Measurements from ENCODE around the gene CNTNAP5.

The CNTNAP5 gene

DNA sequence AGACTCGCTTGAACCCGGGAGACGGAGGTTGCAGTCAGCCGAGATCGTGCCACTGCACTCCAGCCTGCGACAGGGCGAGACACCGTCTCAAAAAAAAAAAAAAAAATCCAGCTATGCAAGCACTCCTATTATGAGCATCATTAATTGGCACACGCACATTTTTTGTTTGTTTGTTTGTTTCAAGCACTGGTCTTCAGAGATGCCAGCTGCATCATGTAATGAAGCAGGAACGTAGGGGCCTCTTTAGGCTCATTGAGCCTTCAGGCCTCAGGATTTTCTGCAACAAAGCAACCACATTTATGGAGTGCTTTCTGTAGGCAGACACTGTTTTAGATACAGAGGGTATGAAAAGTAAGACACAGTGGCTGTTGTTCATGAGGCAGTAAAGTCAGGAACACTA is 585.8 kb downstream of the CNTNAP5 start:
- no peak for DNase-seq (ENCODE audit: low read depth in 2 of 2)

DNA sequence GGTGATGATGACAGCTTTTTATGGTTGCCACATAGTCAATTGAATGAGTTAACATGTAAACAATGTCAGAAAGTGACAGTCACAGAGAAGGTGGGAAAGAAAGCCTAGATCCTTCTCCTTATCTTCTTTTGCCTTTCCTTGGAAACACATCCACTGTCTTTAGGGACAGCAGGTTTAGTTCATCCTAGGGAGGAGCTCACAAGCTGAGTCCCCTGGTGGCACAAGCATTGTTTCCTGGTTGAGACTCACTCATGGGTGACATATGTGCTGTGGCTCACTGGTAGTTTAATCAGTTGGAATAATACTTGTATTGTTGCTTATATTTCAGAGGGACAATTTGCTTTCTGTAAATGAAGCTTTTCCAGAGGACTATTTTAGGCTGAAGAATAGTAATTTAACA is 598.5 kb downstream of the CNTNAP5 start:
- DNase-seq (ENCODE audit: low read depth in 2 of 2) = no peak

DNA sequence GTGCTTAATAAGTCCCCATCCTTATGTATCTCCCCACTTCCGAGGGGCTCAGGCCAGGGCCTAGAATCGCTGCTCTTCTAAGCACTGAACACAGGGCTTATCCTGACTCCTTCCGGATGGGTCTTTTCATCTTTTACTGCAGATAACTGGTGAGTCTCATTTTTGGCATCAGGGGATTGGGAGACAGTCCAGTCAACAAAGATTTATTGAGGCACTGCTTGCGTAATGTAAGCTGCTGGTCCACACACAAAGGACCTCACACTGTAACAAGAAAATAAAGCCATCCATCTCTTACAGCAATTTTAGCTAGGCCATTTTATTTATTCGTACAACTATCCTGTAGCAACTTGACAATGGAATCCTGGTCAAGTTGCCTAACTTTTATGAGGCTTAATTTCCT is 600.5 kb downstream of the CNTNAP5 start:
- no peak for DNase-seq (ENCODE audit: low read depth in 2 of 2)

DNA sequence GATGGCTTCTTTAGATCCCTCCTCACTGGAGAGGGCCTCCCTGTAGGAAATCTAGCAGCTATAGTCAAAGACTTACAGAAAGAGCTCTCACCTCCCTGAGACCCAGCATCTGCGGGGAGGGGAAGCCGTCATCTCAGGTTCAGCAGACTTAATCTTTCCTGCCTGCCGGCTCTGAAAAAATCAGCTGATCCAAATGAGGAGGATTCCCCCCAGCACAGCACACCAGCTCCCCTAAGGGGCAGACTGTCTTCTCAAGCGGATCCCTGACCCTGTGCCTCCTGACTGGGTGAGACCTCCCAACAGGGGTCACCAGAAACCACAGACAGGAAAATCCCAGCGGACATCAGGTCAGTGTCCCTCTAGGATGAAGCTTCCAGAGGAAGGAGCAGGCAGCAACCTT is 601.9 kb downstream of the CNTNAP5 start:
- no peak for DNase-seq (ENCODE audit: low read depth in 2 of 2)

DNA sequence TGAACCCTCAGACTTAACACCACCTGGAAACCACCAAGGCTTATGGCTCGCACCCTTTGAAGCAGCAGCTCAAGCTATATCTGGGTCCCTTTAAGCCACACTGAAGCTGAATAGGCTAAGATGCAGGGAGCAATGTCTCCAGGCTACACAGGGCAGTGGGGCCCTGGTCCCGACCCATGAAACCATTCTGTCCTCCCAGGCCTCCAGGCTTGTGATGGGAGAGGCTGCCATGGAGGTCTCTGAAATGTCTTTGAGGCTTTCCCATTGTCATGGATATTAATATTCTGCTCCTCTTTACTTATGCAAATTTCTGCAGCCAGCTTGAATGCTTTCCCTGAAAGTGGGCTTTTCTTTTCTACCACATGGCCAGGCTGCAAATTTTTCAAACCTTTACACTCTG is 608.7 kb downstream of the CNTNAP5 start:
- DNase-seq (ENCODE audit: low read depth in 2 of 2) = no peak

DNA sequence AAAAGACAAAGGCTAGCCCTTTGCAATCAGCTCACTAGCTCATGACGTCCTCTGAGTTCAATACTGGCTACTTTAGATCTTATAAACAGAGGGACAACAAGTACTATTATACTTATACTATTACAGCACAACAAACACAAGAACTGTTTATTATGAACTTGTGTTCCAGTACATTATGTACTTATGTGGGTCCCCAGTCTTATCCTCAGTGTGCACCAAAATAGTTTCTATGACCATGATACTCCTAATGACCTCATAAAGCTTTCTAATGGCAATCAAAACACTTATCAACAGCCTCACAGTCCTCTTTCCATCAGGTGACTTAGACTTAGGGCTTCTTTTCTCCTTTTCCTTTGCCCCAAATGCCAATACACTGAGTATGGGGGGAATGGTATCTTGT is 614.4 kb downstream of the CNTNAP5 start:
- DNase-seq (ENCODE audit: low read depth in 2 of 2) = no peak

DNA sequence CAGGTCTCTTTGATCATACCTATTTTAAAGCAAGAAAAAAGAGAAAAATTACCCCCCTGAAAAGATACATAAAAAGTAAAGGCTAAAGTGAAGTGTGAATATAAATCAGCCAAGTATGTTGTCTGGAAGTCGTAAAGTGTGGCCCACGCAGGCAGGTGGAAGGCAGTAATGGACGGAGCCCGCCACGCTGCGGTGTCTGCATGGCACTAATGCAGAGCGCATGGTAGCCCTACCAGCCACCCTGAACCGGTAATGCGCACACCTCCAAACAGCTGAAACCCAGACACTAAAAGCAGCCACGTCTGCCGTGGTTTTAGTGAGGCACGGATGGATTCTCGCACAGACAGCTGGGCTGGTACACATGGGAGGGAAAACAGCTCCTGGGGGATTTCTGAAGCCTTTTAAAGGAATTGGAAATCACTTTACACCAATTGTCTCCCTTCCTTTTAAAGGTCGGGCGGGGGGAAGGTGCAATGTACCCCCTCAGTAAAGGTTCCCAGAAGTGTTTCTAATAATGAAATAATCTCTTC is 615.2 kb downstream of the CNTNAP5 start:
- no peak for DNase-seq (ENCODE audit: low read depth in 2 of 2)

DNA sequence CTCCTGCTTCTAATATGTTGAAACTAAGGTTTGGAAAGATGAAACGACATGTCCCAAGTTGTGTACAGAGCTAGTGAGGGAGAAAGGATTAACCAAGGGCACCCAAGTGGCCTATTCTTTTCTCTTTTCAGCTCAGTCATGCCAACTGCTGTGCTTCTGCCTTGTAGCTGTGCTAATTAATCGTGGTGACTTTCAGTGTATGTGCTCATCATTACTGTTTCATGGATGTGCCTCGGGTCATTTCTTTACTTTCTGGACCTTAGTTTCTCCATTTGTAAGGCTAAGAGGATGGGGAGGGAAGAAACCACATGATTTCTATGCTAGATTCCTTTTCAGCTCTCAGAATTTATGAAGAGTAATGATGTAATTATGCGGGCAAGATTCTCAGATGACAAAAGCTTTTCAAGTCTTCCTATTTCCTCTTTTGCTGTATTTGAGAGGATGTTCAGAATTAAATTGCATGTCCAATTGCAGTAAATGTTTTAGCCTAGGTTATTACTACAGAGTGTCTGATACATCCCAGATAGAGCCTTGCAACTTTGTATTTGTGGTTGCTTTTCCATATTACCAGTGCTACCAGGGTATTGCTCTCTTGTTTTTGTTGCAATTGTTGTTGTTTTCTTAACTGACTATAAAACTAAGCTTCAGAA is 621.2 kb downstream of the CNTNAP5 start:
- no peak for DNase-seq (ENCODE audit: low read depth in 2 of 2)

DNA sequence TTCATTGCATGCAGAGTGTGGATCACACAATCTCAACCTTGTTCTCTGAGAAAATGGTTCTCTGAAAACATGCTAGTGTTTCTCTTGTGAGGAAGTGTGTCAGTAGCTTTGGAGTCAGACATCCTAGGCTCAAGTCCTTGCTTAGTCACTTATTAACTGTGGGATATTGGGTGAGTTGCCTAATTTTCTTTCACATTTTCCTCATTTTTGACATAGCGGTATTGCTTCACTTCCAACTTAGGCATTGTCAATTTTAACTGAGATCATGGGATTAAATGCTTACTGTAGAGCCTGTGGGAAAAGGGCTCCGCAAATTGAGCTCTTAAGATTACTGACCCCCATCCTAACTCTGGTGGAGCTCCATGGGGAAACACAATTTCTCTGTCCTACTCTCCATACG is 622.2 kb downstream of the CNTNAP5 start:
- no peak for DNase-seq (ENCODE audit: low read depth in 2 of 2)

DNA sequence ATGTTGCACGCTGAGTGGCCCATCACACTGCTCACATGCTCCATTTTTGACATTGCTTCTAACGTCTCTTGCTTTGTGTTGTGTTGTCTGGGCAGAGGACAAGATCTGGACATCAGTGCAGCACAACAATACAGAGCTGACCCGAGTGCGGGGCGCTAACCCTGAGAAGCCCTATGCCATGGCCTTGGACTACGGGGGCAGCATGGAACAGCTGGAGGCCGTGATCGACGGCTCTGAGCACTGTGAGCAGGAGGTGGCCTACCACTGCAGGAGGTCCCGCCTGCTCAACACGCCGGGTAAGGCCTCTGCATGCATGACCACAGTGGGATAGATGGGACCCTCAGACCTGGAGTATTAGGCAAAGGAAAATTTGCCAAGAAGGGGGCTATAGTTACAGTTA is 622.6 kb downstream of the CNTNAP5 start:
- no peak for DNase-seq (ENCODE audit: low read depth in 2 of 2)

DNA sequence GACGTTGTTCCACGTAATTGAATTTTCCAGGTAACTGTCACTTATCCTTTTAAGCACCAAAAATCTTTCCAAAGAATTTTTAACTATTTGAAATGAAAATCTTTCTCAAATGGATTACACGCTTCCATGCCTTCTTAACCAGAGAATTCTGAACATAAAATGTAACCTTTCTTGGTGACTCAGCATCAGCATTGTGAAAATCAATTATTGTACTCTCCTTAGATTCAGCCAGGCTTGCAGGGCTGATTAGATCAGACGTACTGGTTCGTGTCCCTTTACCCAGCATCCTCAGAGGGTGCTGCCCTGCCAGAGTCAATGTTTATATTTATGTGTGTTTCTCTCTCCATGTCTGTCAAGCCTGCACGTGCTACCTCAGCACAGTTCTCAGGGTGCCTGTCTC is 623.9 kb downstream of the CNTNAP5 start:
- DNase-seq (ENCODE audit: low read depth in 2 of 2) = no peak

DNA sequence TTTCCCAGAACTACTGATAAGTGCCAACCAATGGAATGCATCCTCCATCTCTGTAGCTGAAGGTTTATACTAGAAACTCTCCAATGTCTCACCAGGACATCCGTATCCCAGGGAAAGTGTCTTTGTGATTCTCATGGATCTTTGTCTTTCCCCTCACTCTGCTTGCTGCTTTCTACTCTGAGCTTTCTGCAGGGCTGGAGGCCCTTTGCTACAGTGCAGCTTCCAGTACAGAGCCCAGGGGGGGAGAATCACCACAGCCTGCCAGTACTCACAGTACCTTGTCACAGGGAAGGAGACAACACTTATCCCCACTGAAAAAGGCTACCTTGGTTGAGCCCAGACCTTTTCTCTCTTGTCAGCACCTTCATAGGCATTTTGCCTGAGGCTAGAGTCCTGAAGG is 627.0 kb downstream of the CNTNAP5 start:
- DNase-seq (ENCODE audit: low read depth in 2 of 2) = no peak

DNA sequence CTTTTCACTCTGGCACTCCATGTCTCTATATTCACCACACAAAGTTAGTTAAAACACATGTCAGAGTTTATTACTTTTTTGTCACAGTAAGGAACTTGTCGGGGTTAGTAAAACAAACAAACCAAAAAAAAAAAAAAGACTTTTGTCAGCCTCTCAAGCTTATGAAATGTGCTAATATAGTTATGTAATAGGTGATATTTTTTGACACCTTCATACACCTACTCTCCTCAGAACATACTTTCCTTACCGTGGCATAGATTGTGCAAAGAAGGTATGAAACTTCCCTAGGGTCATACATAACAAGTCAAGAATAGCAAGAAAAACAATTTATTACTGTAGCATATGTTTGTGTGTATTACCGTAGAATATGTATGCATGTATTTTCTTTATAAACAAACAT is 633.3 kb downstream of the CNTNAP5 start:
- DNase-seq (ENCODE audit: low read depth in 2 of 2) = no peak

DNA sequence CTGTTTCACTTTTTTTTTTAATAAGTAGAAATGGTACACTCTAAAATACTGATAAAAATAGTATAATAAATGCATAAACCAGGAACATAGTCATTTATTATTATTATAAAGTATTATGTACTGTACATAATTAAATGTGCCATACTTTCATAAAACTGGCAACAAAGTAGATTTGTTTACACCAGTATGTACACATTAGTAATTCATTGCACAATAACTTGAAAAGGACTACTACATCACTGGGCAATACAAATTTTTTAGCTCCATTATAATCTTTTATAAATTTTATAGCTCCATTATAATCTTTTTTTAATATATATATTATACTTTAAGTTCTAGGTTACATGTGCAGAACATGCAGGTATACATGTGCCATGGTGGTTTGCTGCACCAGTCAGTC is 636.5 kb downstream of the CNTNAP5 start:
- DNase-seq (ENCODE audit: low read depth in 2 of 2) = no peak

DNA sequence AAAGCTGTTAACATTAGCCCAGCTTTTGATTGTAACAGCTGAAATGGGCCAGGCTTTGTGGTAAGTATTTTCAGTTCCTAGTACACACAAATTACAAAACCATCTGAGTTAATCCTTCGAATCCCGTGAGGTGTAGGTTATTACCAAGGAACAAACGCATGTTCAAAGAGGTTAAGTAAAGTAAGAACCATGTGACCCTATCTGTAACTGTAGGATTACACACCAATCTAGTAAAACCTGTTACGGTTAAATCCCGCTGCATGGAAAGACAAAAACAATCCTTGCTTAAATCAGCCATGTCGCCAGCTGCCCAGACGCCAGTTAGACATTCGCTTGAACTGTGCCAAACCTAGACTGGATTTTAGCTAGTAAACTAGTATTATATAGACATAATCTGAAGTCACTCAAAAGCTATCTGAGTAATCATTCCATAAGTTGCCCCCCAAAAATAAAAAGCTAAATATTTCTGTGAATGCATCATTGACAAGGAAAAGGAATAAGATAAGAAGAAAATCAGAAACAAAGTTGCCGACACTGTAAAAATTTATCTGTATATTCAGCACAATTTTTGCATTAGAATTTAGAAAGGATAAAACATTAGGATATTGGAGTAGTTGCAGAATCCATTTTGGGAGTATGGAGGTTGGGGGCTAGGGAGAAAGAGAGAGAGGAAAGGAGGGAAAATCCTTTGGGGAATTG is 638.0 kb downstream of the CNTNAP5 start:
- no peak for DNase-seq (ENCODE audit: low read depth in 2 of 2)

DNA sequence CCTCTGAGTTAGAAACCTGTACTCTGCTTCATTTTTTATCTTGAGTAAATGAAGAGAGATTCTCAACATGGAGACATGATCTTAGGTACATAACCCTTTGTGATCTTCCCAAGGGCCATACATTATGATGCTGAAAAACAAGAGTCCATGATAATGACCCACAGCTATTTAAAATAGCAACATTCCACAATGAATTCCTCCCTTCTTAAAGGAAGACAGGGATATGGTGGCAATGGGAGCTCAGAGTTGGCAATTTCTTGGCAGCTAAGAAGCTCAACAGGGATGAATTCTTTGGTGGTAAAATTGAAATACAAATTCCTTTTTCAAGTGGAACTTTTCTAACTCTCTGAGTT is 638.5 kb downstream of the CNTNAP5 start:
- DNase-seq (ENCODE audit: low read depth in 2 of 2) = no peak

DNA sequence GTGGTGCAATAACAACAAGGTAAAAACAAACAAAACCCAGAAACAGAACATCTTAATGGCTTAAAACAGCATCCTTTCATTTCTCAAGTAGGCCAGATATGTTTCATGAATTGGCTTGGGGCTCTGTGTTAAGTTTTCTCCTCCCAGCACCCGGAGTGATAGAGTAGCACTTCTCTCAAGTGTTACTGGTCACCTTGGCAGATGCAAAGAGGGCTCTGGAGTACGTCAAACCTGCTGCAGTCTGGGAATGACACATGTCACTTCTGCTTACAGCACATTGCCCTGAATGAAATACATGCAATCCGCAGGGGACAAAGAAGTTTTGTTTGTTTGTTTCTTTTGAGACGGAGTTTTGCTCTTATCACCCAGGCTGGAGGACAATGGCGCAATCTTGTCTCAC is 639.3 kb downstream of the CNTNAP5 start:
- DNase-seq (ENCODE audit: low read depth in 2 of 2) = no peak

DNA sequence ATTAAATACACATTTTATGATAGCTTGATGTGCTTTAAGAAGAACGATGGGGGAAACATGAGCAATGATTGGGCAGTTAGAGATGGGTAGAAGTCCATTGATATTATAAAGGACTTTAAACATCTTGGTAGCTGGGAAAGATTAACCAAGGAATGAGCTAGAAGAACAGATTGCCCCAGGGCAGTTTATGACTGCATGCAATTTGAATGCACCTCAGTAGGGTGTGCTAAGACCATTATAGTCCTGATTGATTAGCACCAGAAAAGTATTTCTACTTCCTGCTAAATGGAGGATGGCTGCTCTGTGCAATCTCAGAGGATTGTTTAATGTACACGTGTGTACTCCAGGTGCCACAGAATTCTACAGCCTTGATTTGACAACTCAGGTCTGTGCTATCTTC is 641.9 kb downstream of the CNTNAP5 start:
- no peak for DNase-seq (ENCODE audit: low read depth in 2 of 2)

DNA sequence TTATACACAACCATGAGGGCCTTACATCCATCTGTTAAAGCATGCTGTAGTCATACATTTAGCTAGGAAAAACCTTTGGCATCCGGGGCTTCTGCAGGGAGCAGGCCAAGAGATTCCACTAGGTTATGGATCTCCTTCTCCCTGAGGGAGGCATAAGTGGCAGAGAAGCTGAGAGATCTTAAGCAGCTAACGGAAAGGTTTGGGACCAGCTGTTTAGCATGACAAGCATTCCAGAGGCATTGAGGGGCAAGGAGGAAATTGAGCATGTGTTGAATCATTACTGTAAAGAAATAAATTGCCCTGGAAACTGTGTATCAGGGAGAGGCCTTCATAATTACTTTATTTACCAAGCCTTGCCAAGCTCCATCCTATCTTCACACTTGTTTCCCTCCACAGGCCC is 643.1 kb downstream of the CNTNAP5 start:
- no peak for DNase-seq (ENCODE audit: low read depth in 2 of 2)

DNA sequence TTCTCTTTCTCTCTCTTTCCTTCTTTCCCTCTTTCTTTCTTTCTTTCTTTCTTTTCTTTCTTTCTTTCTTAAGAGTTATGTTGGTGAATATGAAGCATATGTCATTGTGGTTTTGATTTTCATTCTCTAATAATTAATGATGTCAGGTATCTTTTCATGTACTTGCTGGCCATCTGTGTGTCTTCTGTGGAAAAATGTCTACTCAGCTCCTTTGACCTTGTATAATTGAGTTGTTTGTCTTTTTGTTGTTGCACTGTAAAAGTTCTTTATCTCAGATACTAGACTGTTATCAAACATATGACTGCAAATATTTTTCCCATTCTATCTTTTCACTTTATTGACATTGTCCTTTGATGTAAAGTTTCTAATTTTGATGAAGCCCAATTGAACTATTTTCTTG is 645.1 kb downstream of the CNTNAP5 start:
- DNase-seq (ENCODE audit: low read depth in 2 of 2) = no peak

DNA sequence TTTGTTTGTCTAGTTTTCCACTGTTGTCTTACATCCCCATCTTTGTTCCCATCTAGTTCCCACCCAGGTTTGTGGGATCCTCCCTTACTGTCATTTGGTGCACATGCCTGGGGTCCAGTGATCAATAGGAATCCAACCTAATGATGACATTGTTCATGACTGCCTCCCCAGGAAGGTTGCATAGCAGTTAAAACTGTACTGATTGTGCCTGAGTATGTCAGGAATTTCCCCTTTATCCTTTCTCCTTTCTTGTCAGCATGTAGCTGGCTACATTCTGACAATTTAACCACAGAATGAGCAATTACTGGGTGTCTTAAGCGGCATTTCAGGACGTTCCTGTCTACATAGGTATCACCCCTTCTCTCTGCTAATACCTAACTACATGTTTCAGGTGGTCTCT is 653.0 kb downstream of the CNTNAP5 start:
- no peak for DNase-seq (ENCODE audit: low read depth in 2 of 2)

DNA sequence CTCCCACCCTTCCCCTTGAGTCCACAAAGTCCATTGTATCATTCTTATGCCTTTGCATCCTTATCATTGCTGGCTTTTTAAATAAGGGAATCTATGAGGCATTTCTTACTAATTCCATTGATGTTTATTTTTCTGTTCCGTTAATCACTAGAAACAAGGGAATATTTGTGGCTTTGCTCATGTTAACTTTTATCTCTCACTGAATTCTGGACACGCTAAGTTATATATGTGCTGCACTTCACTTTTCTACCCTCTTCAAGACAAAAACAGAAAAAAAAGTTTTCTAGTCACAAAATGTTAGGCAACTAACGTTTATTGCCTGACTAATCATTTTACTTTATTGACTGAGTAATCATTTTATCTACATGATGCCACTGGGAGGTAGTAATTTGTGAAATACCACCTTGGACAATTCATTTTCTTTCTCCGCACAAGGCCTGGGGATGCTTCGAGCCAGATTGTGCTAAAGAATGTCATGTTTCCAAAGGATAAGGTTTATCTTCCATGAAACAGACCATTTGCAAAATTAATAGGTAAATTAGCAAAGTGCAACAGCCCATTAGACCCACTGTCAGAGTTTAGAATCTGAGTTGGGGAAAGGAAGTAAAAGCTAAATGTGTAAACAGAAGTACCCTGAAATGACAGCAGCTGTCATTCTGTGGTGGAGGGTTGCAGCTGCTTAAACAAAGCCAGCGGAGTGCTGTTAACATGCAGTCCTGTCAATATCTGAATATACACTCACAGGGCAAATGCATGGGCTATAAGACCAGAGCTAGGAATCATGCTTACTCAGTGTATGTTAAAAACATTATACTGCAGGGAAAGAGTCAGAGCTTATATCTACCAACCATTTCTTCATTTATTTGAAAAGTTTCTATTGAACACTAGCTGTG is 658.7 kb downstream of the CNTNAP5 start:
- no peak for DNase-seq (ENCODE audit: low read depth in 2 of 2)

DNA sequence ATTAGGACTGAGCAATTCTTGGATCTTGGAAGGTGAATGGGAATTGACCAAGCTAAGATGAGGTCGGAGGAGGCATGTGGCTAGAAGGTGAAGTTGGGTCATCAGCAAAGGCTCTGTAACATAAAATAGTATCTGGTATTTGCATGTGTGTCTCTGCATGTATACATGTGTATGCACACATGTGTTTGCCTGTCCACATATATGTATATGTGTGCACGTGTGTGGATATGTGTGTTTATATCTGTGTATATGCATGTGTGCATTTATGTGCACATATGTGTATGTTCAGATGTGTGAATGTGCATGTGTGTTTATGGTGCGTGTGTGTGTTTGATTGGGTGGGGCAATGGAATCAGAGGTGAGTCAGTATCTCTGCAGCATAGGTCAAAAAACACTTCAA is 664.3 kb downstream of the CNTNAP5 start:
- DNase-seq (ENCODE audit: low read depth in 2 of 2) = no peak
